Epidermal melanocyte (primary cell): Measurements from ENCODE around the gene LYPLA2.
A peak's percentile ranks its signal among the peaks of the same experiment; 100 is the strongest.
"Not testable (repeated sequence)": the region's sequence is repeated elsewhere in the genome, so short reads cannot be mapped to it uniquely, and the experiment has no call there.

Experiments
- DNase-seq: peaks from one replicate; pipeline ENCODE4 v3.0.0; 2011; ENCODE audit warnings: low spot score; ENCODE audit not compliant: insufficient read length

LYPLA2 gene

GRCh38 chr1:23825762-23826522 is 35.0 kb downstream of the LYPLA2 start:
- DNase-seq: no peak

DNA sequence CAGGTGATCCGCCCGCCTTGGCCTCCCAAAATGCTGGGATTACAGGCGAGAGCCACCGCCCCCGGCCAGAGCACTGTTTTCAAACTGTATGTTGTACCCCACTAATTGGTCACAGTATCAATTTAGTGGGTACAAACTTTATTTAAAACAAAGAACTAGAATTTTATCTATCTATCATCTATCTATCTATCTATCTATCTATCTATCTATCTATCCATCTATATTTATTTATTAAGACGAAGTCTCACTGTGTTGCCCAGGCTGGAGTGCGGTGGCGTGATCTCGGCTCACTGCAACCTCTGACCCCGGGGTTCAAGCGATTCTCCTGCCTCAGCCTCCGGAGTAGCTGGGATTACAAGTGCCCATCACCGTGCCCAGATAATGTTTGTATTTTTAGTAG is 35.6 kb downstream of the LYPLA2 start:
- DNase-seq: not testable (repeated sequence)

DNA sequence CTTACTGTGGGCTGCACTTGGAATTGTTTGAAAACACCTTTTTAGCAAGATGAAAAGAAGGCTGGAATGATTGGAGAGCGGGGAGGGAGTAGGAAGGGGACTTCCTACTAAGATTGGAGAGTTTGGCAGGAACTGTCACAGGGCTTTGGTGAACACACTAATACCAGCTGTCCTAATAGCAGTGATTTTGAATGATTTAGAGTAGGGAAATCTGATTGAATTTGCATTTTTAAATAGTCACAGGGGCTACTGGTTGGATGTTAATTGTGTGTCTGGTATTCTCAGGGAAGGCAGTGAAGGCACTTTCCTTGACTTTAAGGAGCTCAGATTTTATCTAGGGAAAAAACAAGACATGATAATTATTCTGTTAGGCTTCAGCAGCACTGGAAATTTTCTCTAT is 36.8 kb downstream of the LYPLA2 start:
- no peak for DNase-seq

DNA sequence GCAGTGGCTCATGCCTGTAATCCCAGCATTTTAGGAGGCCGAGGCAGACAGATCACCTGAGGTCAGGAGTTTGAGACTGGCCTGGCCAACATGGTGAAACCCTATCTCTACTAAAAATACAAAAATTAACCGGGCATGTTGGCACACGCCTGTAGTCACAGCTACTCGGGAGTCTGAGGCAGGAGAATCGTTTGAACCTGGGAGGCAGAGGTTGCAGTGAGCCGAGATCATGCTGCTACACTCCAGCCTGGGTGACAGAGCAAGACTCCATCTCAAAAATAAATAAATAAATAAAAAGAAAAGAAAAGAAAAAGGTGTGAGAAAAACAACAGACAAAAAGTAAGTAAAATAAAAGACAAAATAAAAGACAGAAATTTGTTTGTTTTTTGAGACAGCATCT is 43.2 kb downstream of the LYPLA2 start:
- not testable (repeated sequence) for DNase-seq

- DNase-seq: no peak
These were observed 45.1 kb downstream of the LYPLA2 start for GRCh38 chr1:23836037-23836436.

DNA sequence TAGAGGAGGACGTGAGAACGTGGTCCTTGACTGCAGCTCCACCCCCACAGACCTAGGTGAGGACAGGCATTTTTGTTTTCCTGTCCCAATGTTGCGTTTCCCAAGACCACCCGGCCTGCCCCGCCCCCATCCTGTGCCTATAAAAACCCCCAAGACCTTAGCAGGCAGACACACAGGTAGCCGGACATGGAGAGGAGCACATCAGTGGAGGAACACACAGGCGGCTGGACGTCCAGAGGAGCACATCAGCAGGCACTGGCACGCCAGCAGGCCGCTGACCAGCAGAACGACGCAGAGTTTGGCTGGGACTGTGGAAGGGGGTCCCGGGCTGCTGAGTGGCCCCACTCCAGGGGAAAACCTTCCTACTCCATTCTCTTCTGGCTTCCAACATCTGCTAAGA is 47.0 kb downstream of the LYPLA2 start:
- DNase-seq: no peak

DNA sequence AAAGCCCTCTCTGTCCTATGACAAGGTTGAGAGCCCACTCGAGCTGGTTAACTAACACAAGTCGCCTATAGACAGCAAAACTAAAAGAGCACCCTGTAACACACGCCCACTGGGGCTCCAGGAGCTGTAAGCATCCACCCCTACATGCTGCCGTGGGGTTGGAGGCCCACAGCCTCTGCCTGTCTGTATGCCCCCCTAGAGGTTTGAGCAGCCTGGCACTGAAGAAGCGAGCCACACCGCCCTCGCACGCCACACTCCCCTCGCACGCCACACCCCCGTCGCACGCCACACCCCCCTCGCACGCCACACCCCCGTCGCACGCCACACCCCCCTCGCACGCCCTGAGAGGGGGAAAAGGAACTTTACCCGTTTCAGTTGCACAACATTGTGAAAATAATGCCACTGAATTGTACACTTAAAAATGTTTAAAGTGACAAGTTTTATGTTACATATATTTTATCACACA is 47.5 kb downstream of the LYPLA2 start:
- peak; percentile 48 for DNase-seq

GRCh38 chr1:23843644-23844043 is 52.7 kb downstream of the LYPLA2 start:
- no peak for DNase-seq
